Measurements from ENCODE around the gene MT1M.
"Not testable (repeated sequence)": the region's sequence is repeated elsewhere in the genome, so short reads cannot be mapped to it uniquely, and the experiment has no call there.

MT1M gene

GRCh38 chr16:56669005-56669839 lies 36.8 kb downstream of the MT1M start, which contains the start of gene MT1H:
Gene MT1H (plus strand): TSS chr16:56669814. CDS start chr16:56669885, 71 bp downstream.
- Histone ChIP-seq H3K4me3 (ENCODE audit: low read depth, low read length, poor library complexity, severe bottlenecking) (no peak within 1 kb of the TSS), H3F3A (ENCODE audit: insufficient read depth, low read length) (no peaks in the 10 kb centered on the region), H3K4me2 (ENCODE audit: low read length) (no peak within 1 kb of the TSS), H2AFZ (ENCODE audit: low read length) (no peak within 1 kb of the TSS), H3K9me3 (ENCODE audit: low read length) (no peaks in the 10 kb centered on the region), H3K9ac (ENCODE audit: low read length) (no peak within 1 kb of the TSS), H3K79me2 (ENCODE audit: insufficient read depth, low read length) (no peaks in the 10 kb centered on the region), H4K20me1 (ENCODE audit: insufficient read depth, low read length) (no peaks in the 10 kb centered on the region), H3K4me1 (ENCODE audit: insufficient read depth, low read length, severe bottlenecking) (no peaks in the 10 kb centered on the region), H3K27me3 (ENCODE audit: insufficient read depth, low read length) (peaks cover 6% of the 10 kb centered on the region; the same call in 1 of the 2 replicates), H3K9me2 (ENCODE audit: low read depth, low read length) (no peaks in the 10 kb centered on the region), H3K36me3 (ENCODE audit: insufficient read depth, low read length) (no peaks in the 10 kb centered on the region), H3K27ac (ENCODE audit: low read depth, low read length, poor library complexity, severe bottlenecking) (no peak within 1 kb of the TSS)
- TF ChIP-seq EZH2 (IDR thresholded peaks at IDR 0.05; ENCODE audit: borderline replicate concordance, low read length) (no peak), CTCF (IDR thresholded peaks at IDR 0.05; ENCODE audit: low read length) (no peak)

- Histone ChIP-seq H3K27ac (ENCODE audit: low read depth, low read length, poor library complexity, severe bottlenecking) (no peak overlapping the region), H3K9me3 (ENCODE audit: low read length) (no peaks in the 10 kb centered on the region), H3F3A (ENCODE audit: insufficient read depth, low read length) (no peaks in the 10 kb centered on the region), H3K4me2 (ENCODE audit: low read length) (no peak overlapping the region), H3K27me3 (ENCODE audit: insufficient read depth, low read length) (no peaks in the 10 kb centered on the region; the same call in 1 of the 2 replicates), H3K9me2 (ENCODE audit: low read depth, low read length) (no peaks in the 10 kb centered on the region), H3K36me3 (ENCODE audit: insufficient read depth, low read length) (no peaks in the 10 kb centered on the region), H3K4me3 (ENCODE audit: low read depth, low read length, poor library complexity, severe bottlenecking) (no peak overlapping the region), H3K79me2 (ENCODE audit: insufficient read depth, low read length) (no peaks in the 10 kb centered on the region), H3K9ac (ENCODE audit: low read length) (no peak overlapping the region), H3K4me1 (ENCODE audit: insufficient read depth, low read length, severe bottlenecking) (no peaks in the 10 kb centered on the region), H2AFZ (ENCODE audit: low read length) (no peak overlapping the region), H4K20me1 (ENCODE audit: insufficient read depth, low read length) (no peaks in the 10 kb centered on the region)
- TF ChIP-seq CTCF (IDR thresholded peaks at IDR 0.05; ENCODE audit: low read length) (no peak), EZH2 (IDR thresholded peaks at IDR 0.05; ENCODE audit: borderline replicate concordance, low read length) (no peak)
Observed at GRCh38 chr16:56669840-56670619, 37.6 kb downstream of the MT1M start.

- Histone ChIP-seq H3K4me2 (ENCODE audit: low read length) (no peak overlapping the region), H4K20me1 (ENCODE audit: insufficient read depth, low read length) (no peaks in the 10 kb centered on the region), H3K79me2 (ENCODE audit: insufficient read depth, low read length) (no peaks in the 10 kb centered on the region), H3K9ac (ENCODE audit: low read length) (no peak overlapping the region), H3K27ac (ENCODE audit: low read depth, low read length, poor library complexity, severe bottlenecking) (no peak overlapping the region), H2AFZ (ENCODE audit: low read length) (no peak overlapping the region), H3K9me3 (ENCODE audit: low read length) (no peaks in the 10 kb centered on the region), H3K27me3 (ENCODE audit: insufficient read depth, low read length) (no peaks in the 10 kb centered on the region; the same call in 1 of the 2 replicates), H3K4me1 (ENCODE audit: insufficient read depth, low read length, severe bottlenecking) (no peaks in the 10 kb centered on the region), H3F3A (ENCODE audit: insufficient read depth, low read length) (no peaks in the 10 kb centered on the region), H3K4me3 (ENCODE audit: low read depth, low read length, poor library complexity, severe bottlenecking) (no peak overlapping the region), H3K9me2 (ENCODE audit: low read depth, low read length) (no peaks in the 10 kb centered on the region), H3K36me3 (ENCODE audit: insufficient read depth, low read length) (no peaks in the 10 kb centered on the region)
- TF ChIP-seq EZH2 (IDR thresholded peaks at IDR 0.05; ENCODE audit: borderline replicate concordance, low read length): no peak
Observed at GRCh38 chr16:56670620-56670934, 38.1 kb downstream of the MT1M start.

- not testable (repeated sequence) for H4K20me1 ChIP-seq (ENCODE audit: insufficient read depth, low read length); H2AFZ ChIP-seq (ENCODE audit: low read length); H3K4me1 ChIP-seq (ENCODE audit: insufficient read depth, low read length, severe bottlenecking); H3K9me2 ChIP-seq (ENCODE audit: low read depth, low read length); H3K9me3 ChIP-seq (ENCODE audit: low read length); H3K79me2 ChIP-seq (ENCODE audit: insufficient read depth, low read length); H3K9ac ChIP-seq (ENCODE audit: low read length); H3K27me3 ChIP-seq (ENCODE audit: insufficient read depth, low read length); H3K4me2 ChIP-seq (ENCODE audit: low read length); H3K27ac ChIP-seq (ENCODE audit: low read depth, low read length, poor library complexity, severe bottlenecking); H3F3A ChIP-seq (ENCODE audit: insufficient read depth, low read length); H3K4me3 ChIP-seq (ENCODE audit: low read depth, low read length, poor library complexity, severe bottlenecking); H3K36me3 ChIP-seq (ENCODE audit: insufficient read depth, low read length)
Observed at GRCh38 chr16:56671691-56672090, 39.2 kb downstream of the MT1M start.

- not testable (repeated sequence) for H3K79me2 ChIP-seq (ENCODE audit: insufficient read depth, low read length); H3K4me2 ChIP-seq (ENCODE audit: low read length); H3K27ac ChIP-seq (ENCODE audit: low read depth, low read length, poor library complexity, severe bottlenecking); H3K4me3 ChIP-seq (ENCODE audit: low read depth, low read length, poor library complexity, severe bottlenecking); H3F3A ChIP-seq (ENCODE audit: insufficient read depth, low read length); H2AFZ ChIP-seq (ENCODE audit: low read length); H3K27me3 ChIP-seq (ENCODE audit: insufficient read depth, low read length); H3K9me3 ChIP-seq (ENCODE audit: low read length); H3K36me3 ChIP-seq (ENCODE audit: insufficient read depth, low read length); H3K9ac ChIP-seq (ENCODE audit: low read length); H4K20me1 ChIP-seq (ENCODE audit: insufficient read depth, low read length); H3K9me2 ChIP-seq (ENCODE audit: low read depth, low read length); H3K4me1 ChIP-seq (ENCODE audit: insufficient read depth, low read length, severe bottlenecking)
Observed at GRCh38 chr16:56672171-56672570, 39.7 kb downstream of the MT1M start.
